Dermis blood vessel endothelial cell (primary cell): Measurements from ENCODE around the gene SPRED3. TPM values are rescaled to one million over a fixed set of nuclear protein-coding genes. Genes with fewer than 3 reads are reported as not detected.
"Not testable (repeated sequence)": the region's sequence is repeated elsewhere in the genome, so short reads cannot be mapped to it uniquely, and the experiment has no call there.

Source experiments
- DNase-seq: peaks from one replicate; pipeline ENCODE4 v3.0.0; 2010
- total RNA-seq: library from RNA; depleted of rRNA; stranded (reverse); fragments of >200 nt; gene quantifications from 2 replicates; pipeline ENCODE4 v1.2.3, GENCODE V29; 2014

SPRED3 gene, protein sequence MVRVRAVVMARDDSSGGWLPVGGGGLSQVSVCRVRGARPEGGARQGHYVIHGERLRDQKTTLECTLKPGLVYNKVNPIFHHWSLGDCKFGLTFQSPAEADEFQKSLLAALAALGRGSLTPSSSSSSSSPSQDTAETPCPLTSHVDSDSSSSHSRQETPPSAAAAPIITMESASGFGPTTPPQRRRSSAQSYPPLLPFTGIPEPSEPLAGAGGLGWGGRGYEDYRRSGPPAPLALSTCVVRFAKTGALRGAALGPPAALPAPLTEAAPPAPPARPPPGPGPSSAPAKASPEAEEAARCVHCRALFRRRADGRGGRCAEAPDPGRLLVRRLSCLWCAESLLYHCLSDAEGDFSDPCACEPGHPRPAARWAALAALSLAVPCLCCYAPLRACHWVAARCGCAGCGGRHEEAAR
- 0.51 and 1.0 TPM in 2 replicates for total RNA-seq

GRCh38 chr19:38388349-38389100 lies at the start of gene SPRED3:
Gene SPRED3, plus strand, starts transcription at chr19:38388697. Its CDS starts 1,606 bp downstream, at chr19:38390303.
- peak; percentile 70 for DNase-seq

DNA sequence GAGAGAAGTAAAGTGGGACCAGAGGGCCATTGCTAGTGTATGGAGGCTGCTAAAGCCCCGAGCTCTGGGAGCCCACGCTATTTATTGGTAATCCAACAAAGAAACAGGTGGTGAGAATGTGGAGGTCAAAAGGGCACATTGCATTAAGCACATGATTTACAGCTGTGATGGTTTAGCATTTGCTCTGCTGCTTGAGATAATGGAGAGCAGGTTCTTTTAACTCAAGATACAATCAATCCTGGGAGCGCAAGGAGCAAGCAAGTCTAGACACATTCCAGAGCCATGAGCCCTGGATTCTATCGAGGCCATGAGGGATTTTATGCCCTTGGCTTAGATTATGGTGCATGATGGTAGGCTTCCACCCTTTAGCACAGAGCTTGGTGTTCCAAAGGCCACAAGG lies 49.5 kb upstream of the SPRED3 start:
- not testable (repeated sequence) for DNase-seq

GRCh38 chr19:38340927-38341326 lies 47.6 kb upstream of the SPRED3 start:
- no peak for DNase-seq

- DNase-seq: no peak
These were observed 41.7 kb upstream of the SPRED3 start for GRCh38 chr19:38346837-38347236.

GRCh38 chr19:38350883-38351282 lies 37.6 kb upstream of the SPRED3 start:
- DNase-seq: no peak

- DNase-seq: no peak
These were observed 36.6 kb upstream of the SPRED3 start for GRCh38 chr19:38351865-38352395.

DNA sequence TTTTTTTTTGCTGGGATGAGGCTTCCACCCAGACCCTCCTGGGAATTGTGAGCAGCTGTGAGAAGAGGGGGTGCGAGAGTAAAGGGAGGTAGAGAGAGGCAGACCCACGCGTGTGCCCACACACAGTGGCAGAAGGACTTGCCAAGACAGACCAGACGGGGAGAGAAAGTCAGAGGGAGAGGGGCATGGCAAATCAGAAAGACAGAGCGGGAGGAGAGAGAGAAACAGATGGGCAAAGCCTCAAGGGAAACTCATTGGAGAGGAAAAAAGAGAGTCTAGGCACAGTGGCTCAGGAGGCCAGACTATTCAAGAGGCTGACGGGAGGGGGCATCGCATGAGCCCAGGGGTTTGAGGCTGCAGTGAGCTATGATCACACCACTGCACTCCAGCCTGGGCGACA lies 35.9 kb upstream of the SPRED3 start:
- no peak for DNase-seq

GRCh38 chr19:38355728-38356725 lies 32.5 kb upstream of the SPRED3 start:
- no peak for DNase-seq

DNA sequence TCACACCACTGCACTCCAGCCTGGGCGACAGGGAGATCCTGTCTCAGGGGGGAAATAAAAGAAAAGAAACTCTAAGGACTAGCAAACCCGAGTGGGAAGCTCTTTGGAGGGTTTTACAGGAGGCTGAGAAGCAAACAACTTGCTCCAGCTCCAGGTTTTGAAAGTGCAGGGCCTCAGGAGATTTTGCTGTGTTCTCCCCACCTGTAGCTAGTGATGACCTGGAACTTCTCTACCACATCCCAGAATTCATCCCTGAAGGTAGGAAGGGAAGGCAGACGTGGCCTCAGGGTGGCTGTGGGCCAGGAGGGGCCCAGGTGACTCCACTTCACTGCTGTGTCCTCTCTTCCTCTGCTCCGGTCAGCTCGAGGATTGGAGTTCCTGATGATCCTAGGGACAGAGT lies 30.4 kb upstream of the SPRED3 start:
- no peak for DNase-seq

DNA sequence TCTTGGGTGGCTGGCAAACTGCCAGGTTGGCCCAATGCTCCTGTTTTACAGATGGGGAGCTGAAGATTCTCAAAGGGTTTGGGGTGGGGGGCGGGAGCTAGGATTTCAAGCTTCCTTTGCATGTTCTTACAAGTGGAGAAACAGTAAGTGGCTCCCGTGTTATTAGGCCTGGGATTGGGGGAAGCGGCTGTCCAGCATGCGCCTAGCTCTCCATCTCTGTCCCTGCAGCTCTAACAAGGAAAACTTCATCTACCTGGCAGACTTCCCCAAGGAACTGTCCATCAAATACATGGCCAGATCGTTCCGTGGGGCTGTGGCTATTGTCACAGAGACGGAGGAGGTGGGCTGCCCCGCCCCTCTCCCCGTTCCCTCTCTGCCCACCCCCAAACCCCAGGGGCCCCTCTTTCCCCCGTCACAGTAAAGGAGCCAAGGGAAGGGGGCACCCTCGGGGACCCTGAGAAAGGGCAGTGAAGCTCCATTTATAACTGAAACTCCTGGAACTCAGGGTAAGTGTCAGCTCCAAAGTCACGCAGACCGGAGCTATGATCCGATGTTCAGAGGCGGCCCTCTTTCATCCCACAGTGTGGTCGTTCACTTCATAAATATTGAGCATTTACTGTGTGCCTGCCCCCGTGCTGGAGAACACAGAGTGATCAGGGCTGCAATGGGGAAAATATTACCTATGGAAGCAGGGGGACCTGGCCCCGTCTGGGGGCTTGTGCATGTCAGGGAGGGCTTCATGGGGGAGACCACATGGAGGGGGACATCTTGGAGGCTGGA lies 29.1 kb upstream of the SPRED3 start:
- no peak for DNase-seq

DNA sequence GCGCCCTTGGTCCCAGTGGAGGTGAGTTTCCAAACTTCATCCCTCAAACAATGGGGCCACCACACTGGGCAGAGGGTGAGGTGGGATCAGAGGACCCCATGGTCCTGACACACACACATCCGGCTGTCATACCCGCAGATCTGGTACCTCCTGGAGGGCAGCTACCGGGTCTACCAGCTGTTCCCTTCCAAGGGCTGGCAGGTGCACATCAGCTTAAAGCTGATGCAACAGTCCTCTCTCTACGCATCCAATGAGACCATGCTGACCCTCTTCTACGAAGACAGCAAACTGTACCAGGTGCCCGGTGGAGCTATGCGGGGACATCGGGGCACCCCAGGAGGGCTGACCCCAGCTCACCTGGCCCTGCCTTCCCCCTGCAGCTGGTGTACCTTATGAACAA lies 28.1 kb upstream of the SPRED3 start:
- no peak for DNase-seq

DNA sequence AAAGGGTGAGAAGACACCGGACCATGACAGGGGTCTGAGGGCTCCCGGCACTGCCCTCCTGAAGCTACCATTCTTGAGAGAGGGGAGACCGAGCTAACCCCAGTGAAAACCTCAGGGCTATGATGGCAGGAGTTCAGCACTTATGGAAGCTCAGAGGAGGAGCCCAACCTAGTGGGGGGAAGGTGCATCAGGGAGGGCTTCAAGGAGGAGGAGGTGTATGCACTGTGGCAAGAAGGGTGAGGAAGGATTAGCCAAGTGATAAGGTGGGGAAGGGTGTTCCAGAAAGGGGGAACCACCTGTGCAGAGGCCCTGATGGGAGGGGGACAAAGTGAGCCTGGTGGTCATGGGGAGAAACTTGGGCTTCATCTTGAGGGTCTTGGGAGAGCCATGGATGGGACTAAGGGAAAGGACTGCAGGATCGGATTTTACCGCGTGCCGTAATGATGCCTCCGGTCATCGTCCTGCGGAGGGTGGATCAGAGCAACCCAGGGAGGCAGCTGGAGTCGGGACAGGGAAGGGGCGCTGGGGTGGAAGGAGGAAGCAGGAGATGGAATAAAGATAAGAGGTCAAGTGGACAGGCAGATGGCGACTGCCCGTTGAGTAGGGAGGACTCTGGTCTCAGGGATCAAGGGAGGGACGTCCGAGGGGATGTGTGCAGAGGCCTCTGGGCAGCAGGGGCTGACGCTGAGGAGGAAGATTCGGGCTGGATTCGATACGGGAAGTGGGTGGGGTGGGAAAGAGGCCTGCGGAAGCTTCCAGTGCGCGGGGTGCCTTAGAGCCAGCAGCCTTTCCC lies 27.5 kb upstream of the SPRED3 start:
- DNase-seq: no peak

GRCh38 chr19:38361633-38362075 lies 26.8 kb upstream of the SPRED3 start:
- peak; percentile 76 for DNase-seq

- peak; percentile 58 for DNase-seq
These were observed 26.2 kb upstream of the SPRED3 start for GRCh38 chr19:38362076-38362945.

DNA sequence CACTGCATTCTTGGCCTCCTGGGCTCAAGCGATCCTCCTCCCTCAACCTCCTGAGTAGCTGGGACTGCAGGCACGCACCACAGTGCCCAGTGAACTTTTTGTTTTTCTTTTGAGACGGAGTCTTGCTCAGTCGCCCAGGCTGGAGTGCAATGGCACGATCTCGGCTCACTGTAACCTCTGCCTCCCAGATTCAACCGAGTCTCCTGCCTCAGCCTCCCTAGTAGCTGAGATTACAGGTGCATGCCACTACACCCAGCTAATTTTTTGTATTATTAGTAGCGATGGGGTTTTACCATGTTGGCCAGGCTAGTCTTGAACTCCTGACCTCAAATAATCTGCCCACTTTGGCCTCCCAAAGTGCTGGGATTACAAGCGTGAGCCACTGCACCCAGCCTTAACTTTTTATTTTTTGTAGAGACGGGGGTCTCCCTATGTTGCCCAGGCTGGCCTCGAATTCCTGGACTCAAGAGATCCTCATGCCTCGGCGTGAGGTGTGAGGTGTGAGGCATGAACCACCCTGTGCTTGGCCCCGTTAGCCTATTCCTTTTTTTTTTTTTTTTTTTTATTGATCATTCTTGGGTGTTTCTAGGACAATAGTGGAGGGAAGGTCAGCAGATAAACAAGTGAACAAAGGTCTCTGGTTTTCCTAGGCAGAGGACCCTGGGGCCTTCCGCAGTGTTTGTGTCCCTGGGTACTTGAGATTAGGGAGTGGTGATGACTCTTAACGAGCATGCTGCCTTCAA lies 25.4 kb upstream of the SPRED3 start:
- DNase-seq: not testable (repeated sequence)

DNA sequence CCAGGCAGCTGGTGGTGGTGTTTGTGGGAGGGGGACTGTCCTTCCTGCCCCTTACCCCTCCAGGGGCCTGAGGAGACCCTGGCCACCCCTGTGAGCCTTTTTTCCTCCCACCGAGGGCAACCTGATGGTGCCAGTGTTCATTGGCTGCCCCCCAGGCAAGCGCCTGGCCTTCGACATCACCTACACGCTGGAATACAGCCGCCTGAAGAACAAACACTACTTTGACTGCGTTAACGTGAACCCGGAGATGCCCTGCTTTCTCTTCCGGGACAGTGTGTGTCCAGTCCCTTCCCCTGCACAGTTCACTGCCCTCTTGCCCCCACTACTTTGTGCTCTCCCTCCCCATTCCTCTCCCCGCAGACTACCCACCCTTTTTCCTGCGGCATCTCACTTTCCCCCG lies 21.5 kb upstream of the SPRED3 start:
- no peak for DNase-seq

DNA sequence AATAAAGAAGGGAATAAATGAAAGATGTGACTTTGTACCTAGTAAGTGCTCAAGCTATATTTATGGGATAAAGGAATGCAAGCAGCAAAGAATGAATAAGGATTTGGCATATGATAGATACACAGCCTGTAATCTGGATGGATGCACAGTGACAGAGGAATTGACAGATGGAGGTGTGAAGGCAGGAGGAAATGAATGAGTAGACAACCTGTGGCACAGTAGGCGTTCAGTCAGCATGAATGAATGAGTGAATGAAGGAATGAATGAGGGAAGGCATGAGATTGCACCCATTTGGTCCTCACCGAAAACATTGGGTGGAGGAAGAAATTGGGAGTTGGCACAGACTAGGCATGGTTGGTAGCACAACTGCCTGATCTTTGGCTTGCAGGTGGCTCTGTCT lies 18.9 kb upstream of the SPRED3 start:
- no peak for DNase-seq

GRCh38 chr19:38370299-38370698 lies 18.2 kb upstream of the SPRED3 start:
- DNase-seq: no peak

DNA sequence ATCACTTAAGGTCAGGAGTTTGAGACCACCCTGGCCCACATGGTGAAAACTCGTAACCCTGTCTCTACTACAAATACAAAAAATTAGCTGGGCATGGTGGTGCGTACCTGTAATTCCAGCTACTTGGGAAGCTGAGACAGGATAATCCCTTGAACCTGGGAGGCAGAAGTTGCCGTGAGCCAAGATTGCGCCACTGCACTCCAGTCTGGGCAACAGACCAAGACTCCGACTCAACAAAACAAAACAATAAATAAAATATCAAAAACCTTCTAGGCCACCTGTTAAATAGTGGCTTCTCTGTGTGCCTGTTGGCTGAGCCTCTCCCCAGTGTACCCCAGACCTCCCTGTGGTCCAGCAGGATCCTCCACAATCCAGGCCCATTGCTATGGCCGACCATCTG lies 17.4 kb upstream of the SPRED3 start:
- DNase-seq: no peak
